WTC11 (cell line): Measurements from ENCODE around the gene CCAR1. TPM values are rescaled to one million over a fixed set of nuclear protein-coding genes. Genes with fewer than 3 reads are reported as not detected.
"Not testable (repeated sequence)": the region's sequence is repeated elsewhere in the genome, so short reads cannot be mapped to it uniquely, and the experiment has no call there.

Experiments
- ATAC-seq: fragments of 200-7000 bp; cut with Tn5 transposase; 2 replicates; pipeline ENCODE4 v1.10.0; 2021; ENCODE audit warnings: mild to moderate bottlenecking, moderate library complexity
- CTCF ChIA-PET: fragments of 300-600 bp; sonication (Branson Sonifier 250); formaldehyde crosslinking; loops from one replicate; lab custom pipeline; 2021; ENCODE audit warnings: antibody characterized with exemption; lab: Charles Lee
- POLR2A ChIA-PET: fragments of 350-600 bp; sonication (Branson Sonifier 250); formaldehyde crosslinking; loops from one replicate; lab custom pipeline; 2021; ENCODE audit warnings: antibody characterized with exemption; lab: Charles Lee
- DNase-seq: peaks from one replicate; pipeline ENCODE4 v3.0.0; 2021; ENCODE audit warnings: low spot score
- H3K27ac Mint-ChIP-seq: 2 replicates; pipeline ENCODE4 v1.8.0; 2021; ENCODE audit warnings: mixed read lengths
- H3K27me3 Mint-ChIP-seq: 2 replicates; pipeline ENCODE4 v1.8.0; 2021; ENCODE audit warnings: low read depth, mild to moderate bottlenecking, moderate library complexity, mixed read lengths
- H3K36me3 Mint-ChIP-seq: 2 replicates; pipeline ENCODE4 v1.8.0; 2021; ENCODE audit warnings: mixed read lengths
- H3K4me1 Mint-ChIP-seq: 2 replicates; pipeline ENCODE4 v1.8.0; 2022; ENCODE audit warnings: mixed read lengths
- H3K4me3 Mint-ChIP-seq: 2 replicates; pipeline ENCODE4 v1.8.0; 2021; ENCODE audit warnings: mild to moderate bottlenecking, moderate library complexity, mixed read lengths
- H3K9me3 Mint-ChIP-seq: 2 replicates; pipeline ENCODE4 v1.8.0; 2021; ENCODE audit warnings: mixed read lengths
- E2F5 ChIP-seq: sonication (generic); formaldehyde crosslinking; IDR thresholded peaks from 2 replicates; pipeline ENCODE4 v1.8.1; 2022; ENCODE audit warnings: mild to moderate bottlenecking, moderate library complexity, missing genetic modification reagents
- NFYB ChIP-seq: sonication (generic); formaldehyde crosslinking; conservative IDR thresholded peaks from 2 replicates; pipeline ENCODE4 v1.8.0; 2022; ENCODE audit warnings: low read depth, missing genetic modification reagents
- RORB ChIP-seq: fragments of 250-450 bp; sonication (Bioruptor Pico); IDR thresholded peaks from 2 replicates; pipeline ENCODE4 v1.9.0; 2021; ENCODE audit warnings: mild to moderate bottlenecking
- ZNF121 ChIP-seq: sonication (generic); formaldehyde crosslinking; IDR thresholded peaks from 2 replicates; pipeline ENCODE4 v1.8.0; 2023; ENCODE audit warnings: missing genetic modification reagents
- ZNF232 ChIP-seq: sonication (generic); formaldehyde crosslinking; IDR thresholded peaks from 2 replicates; pipeline ENCODE4 v1.8.0; 2022; ENCODE audit warnings: mild to moderate bottlenecking, missing genetic modification reagents
- microRNA-seq: library from miRNA; unstranded; fragments of <30 nt; microRNA quantifications from one replicate; pipeline ENCODE4 v1.2.0, GENCODE V29; 2022; ENCODE audit warnings: borderline number of aligned reads
- total RNA-seq: library from RNA; stranded (reverse); gene quantifications from 3 replicates; pipeline ENCODE4 v1.2.3, GENCODE V29; 2021
- TF ChIP-seq, protein P1 (sequence below): sonication (generic); formaldehyde crosslinking; IDR thresholded peaks from 2 replicates; pipeline ENCODE4 v1.8.0; 2022; ENCODE audit warnings: mild to moderate bottlenecking, missing genetic modification reagents
- TF ChIP-seq, protein P2 (sequence below): fragments of 250-450 bp; sonication (Bioruptor Pico); conservative IDR thresholded peaks from 2 replicates; pipeline ENCODE4 v1.9.0; 2021; ENCODE audit warnings: mild to moderate bottlenecking
- TF ChIP-seq, protein P3 (sequence below): sonication (generic); formaldehyde crosslinking; IDR thresholded peaks from 2 replicates; pipeline ENCODE4 v1.8.0; 2022; ENCODE audit warnings: mild to moderate bottlenecking, missing genetic modification reagents

Gene CCAR1
- total RNA-seq, 1 experiment from 2014 or later = 95.4 TPM

DNA sequence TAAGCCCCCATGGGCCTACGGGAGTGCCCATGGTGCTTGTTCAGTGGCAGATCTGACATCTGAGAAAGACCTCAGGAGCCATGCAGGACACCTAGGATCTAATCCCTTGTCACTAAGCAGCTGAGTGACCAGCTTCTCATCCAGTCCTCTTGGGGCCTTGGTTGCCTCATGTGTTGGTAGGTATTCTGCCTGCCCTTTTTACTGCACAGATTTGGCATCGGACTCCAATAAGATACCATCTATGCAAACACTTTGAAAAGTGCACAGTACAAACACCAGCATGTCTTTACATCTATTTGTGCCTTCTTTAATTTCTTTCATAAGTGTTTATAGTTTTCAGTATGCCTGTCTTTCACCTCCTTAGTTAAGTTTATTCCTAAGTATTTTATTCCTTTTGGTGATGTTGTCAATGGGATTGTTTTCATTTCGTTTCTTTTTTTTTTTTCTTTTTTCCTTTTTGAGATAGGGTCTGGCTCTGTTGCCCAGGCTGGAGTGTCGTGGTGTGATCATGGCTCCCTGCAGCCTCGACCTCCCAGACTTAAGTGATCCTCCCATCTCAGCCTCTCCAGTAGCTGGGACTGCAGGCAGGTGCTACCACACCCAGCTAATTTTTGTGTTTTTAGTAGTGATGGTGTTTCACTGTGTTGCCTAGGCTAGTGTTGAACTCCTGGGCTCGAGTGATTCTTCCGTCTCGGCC is 116.7 kb downstream of the CCAR1 start:
- DNase-seq = no peak
- H3K27ac Mint-ChIP-seq = no peak overlapping the region

GRCh38 chr10:68840650-68841049 is 119.6 kb downstream of the CCAR1 start:
- CTCF ChIA-PET, H3K27ac Mint-ChIP-seq, H3K27me3 Mint-ChIP-seq, H3K4me1 Mint-ChIP-seq, DNase-seq, H3K4me3 Mint-ChIP-seq, H3K9me3 Mint-ChIP-seq, H3K36me3 Mint-ChIP-seq, POLR2A ChIA-PET, ATAC-seq: not testable (repeated sequence)

More for the DNA sequence above, 116.7 kb downstream of the CCAR1 start:
- H3K4me1 Mint-ChIP-seq = no peaks in the 10 kb centered on the region
- no peak overlapping the region for H3K4me3 Mint-ChIP-seq
- H3K36me3 Mint-ChIP-seq = no peaks in the 10 kb centered on the region
- no peak for ATAC-seq
- ChIA-PET CTCF (no interaction called here), POLR2A (no interaction called here)
- no peaks in the 10 kb centered on the region for H3K9me3 Mint-ChIP-seq
- TF ChIP-seq NFYB (CRISPR knock-in tag) (no peak), RORB (no peak), E2F5 (no peak), ZNF232 (no peak), ZNF121 (0 out of 2 replicates have a peak, but pooled peaks have one; percentile 39)
- TF ChIP-seq, protein P1, sequence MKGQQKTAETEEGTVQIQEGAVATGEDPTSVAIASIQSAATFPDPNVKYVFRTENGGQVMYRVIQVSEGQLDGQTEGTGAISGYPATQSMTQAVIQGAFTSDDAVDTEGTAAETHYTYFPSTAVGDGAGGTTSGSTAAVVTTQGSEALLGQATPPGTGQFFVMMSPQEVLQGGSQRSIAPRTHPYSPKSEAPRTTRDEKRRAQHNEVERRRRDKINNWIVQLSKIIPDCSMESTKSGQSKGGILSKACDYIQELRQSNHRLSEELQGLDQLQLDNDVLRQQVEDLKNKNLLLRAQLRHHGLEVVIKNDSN (CRISPR knock-in tag) = no peak
- TF ChIP-seq, protein P2, sequence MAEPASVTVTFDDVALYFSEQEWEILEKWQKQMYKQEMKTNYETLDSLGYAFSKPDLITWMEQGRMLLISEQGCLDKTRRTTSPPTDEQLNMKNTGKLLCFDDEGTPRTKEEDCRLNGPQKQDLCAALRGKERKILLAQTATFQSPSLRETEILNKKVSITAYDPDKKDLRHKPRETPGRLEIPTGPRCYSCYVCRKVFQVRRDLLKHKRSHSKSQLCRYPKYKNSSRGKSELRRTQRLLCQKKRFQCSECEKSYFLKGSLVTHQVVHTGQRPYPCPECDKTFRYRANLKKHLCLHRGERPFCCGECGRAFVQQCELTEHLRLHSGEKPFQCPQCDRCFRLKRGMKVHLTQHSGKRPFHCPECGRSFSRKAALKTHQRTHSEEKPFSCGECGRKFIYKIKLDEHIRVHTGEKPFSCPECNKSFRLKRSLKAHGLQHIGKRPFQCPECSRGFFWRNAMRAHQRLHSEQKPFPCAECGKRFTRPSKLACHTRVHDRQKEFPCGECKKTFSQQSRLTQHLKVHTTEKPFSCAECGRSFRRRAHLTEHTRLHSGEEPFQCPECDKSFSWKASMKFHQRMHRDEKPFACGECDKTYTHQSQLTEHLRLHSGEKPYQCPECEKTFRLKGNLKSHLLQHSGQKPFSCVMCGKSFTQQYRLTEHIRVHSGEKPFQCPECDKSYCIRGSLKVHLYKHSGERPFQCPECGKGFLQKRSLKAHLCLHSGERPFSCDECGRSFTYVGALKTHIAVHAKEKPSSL (CRISPR knock-in tag) = no peak
- TF ChIP-seq, protein P3, sequence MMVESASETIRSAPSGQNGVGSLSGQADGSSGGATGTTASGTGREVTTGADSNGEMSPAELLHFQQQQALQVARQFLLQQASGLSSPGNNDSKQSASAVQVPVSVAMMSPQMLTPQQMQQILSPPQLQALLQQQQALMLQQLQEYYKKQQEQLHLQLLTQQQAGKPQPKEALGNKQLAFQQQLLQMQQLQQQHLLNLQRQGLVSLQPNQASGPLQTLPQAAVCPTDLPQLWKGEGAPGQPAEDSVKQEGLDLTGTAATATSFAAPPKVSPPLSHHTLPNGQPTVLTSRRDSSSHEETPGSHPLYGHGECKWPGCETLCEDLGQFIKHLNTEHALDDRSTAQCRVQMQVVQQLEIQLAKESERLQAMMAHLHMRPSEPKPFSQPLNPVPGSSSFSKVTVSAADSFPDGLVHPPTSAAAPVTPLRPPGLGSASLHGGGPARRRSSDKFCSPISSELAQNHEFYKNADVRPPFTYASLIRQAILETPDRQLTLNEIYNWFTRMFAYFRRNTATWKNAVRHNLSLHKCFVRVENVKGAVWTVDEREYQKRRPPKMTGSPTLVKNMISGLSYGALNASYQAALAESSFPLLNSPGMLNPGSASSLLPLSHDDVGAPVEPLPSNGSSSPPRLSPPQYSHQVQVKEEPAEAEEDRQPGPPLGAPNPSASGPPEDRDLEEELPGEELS = no peak
- no peaks in the 10 kb centered on the region for H3K27me3 Mint-ChIP-seq

Small RNA genes lying within 50 kb of the gene (microRNA-seq; reads per million reads assigned to microRNA genes)
- gene MIR1254-1 = not detected

Other genes starting within 250 kb of the CCAR1 start
- gene DNA2, start 249.3 kb upstream of the CCAR1 start, total RNA-seq = 39.3 to 46.3 TPM (median 43.0 TPM) in 3 replicates
- 11.1 to 16.8 TPM (median 13.1 TPM) in 3 replicates for gene SLC25A16, start 193.7 kb upstream of the CCAR1 start, total RNA-seq
- 59.2 to 71.4 TPM (median 62.0 TPM) in 3 replicates for gene TET1, start 160.9 kb upstream of the CCAR1 start, total RNA-seq
- 1.6 to 1.9 TPM (median 1.6 TPM) in 3 replicates for gene STOX1, start 106.3 kb downstream of the CCAR1 start, total RNA-seq
- 37.1 to 43.4 TPM (median 42.9 TPM) in 3 replicates for gene DDX50, start 180.1 kb downstream of the CCAR1 start, total RNA-seq
- 116 to 194 TPM (median 119 TPM) in 3 replicates for gene DDX21, start 234.9 kb downstream of the CCAR1 start, total RNA-seq